Mesendoderm (in vitro differentiated cells): Measurements from ENCODE around the gene JAZF1.

ENCODE experiments used
- DNase-seq: peaks from one replicate; pipeline ENCODE4 v3.0.0; 2013
- H2AK5ac ChIP-seq: 2 replicates; pipeline ENCODE4 v1.6.1; 2013; ENCODE audit warnings: low read length, inconsistent platforms
- H2BK120ac ChIP-seq: 2 replicates; pipeline ENCODE4 v1.6.1; 2013; ENCODE audit warnings: low read depth, mild to moderate bottlenecking, low read length, moderate library complexity, mixed read lengths
- H2BK15ac ChIP-seq: replicated peaks from 2 replicates; pipeline ENCODE4 v1.6.1; 2013; ENCODE audit warnings: low read depth, mild to moderate bottlenecking, moderate library complexity
- H2BK5ac ChIP-seq: 2 replicates; pipeline ENCODE4 v1.6.1; 2013; ENCODE audit warnings: low read length, inconsistent platforms
- H3K18ac ChIP-seq: 2 replicates; pipeline ENCODE4 v1.6.1; 2013; ENCODE audit warnings: mild to moderate bottlenecking, low read length, mixed read lengths
- H3K23ac ChIP-seq: one replicate; pipeline ENCODE4 v1.6.1; 2013; ENCODE audit warnings: low read length
- H3K27ac ChIP-seq: 2 replicates; pipeline ENCODE4 v1.5.1; 2013; ENCODE audit warnings: low read depth, mild to moderate bottlenecking, inconsistent platforms, low read length, moderate library complexity
- H3K27me3 ChIP-seq: 2 replicates; pipeline ENCODE4 v1.6.1; 2013; ENCODE audit warnings: low read length, control low read depth, mild to moderate bottlenecking, inconsistent platforms; ENCODE audit not compliant: insufficient read depth, poor library complexity
- H3K36me3 ChIP-seq: 2 replicates; pipeline ENCODE4 v1.6.1; 2013; ENCODE audit warnings: low read length, inconsistent platforms; ENCODE audit not compliant: control insufficient read depth, insufficient read depth
- H3K4ac ChIP-seq: one replicate; pipeline ENCODE4 v1.6.1; 2013; ENCODE audit warnings: low read depth, mild to moderate bottlenecking, low read length, moderate library complexity
- H3K4me1 ChIP-seq: 2 replicates; pipeline ENCODE4 v1.6.1; 2013; ENCODE audit warnings: low read depth, low read length, inconsistent platforms; ENCODE audit not compliant: control insufficient read depth
- H3K4me2 ChIP-seq: 2 replicates; pipeline ENCODE4 v1.6.1; 2013; ENCODE audit warnings: low read length
- H3K4me3 ChIP-seq: 2 replicates; pipeline ENCODE4 v1.5.1; 2013; ENCODE audit warnings: mild to moderate bottlenecking, low read length
- H3K56ac ChIP-seq: one replicate; pipeline ENCODE4 v1.6.1; 2013; ENCODE audit warnings: low read length
- H3K79me1 ChIP-seq: 2 replicates; pipeline ENCODE4 v1.6.1; 2013; ENCODE audit warnings: low read length, inconsistent platforms
- H3K79me2 ChIP-seq: 2 replicates; pipeline ENCODE4 v1.6.1; 2013; ENCODE audit warnings: mild to moderate bottlenecking, low read length; ENCODE audit not compliant: control insufficient read depth, insufficient read depth
- H3K9ac ChIP-seq: 2 replicates; pipeline ENCODE4 v1.6.1; 2013; ENCODE audit warnings: low read length, inconsistent platforms
- H4K5ac ChIP-seq: one replicate; pipeline ENCODE4 v1.6.1; 2013; ENCODE audit warnings: low read length
- H4K8ac ChIP-seq: one replicate; pipeline ENCODE4 v1.6.1; 2013; ENCODE audit warnings: low read depth, mild to moderate bottlenecking, control low read depth, low read length, moderate library complexity
- WGBS: extraction: QIAGEN DNeasy Blood & Tissue Kit; methylation state at CpG from one replicate; pipeline ENCODE4 v1.1.7; 2013; ENCODE audit warnings: low lambda C conversion rate, missing lambda C conversion rate; ENCODE audit not compliant: insufficient coverage; ENCODE audit errors: extremely low coverage; 5-methylcytosine and 5-hydroxymethylcytosine counted together

JAZF1 gene

GRCh38 chr7:27918503-27918902 lies 262.1 kb downstream of the JAZF1 start:
- no peaks in the 10 kb centered on the region for H3K79me2 ChIP-seq
- no peaks in the 10 kb centered on the region for H3K36me3 ChIP-seq
- no peak overlapping the region for H3K27ac ChIP-seq
- no peak overlapping the region for H2BK5ac ChIP-seq
- no peak overlapping the region for H2AK5ac ChIP-seq
- H3K27me3 ChIP-seq, result no peaks in the 10 kb centered on the region
- no peak overlapping the region for H2BK120ac ChIP-seq
- no peak overlapping the region for H3K4me2 ChIP-seq
- no peak overlapping the region for H3K4me3 ChIP-seq
- WGBS, result no CpG with 5 or more reads among the region's 1 CpG
- DNase-seq, result no peak
- H3K4ac ChIP-seq, result no peak overlapping the region
- H4K5ac ChIP-seq, result no peak overlapping the region
- H2BK15ac ChIP-seq, result no peak overlapping the region
- no peak overlapping the region for H3K56ac ChIP-seq
- H3K9ac ChIP-seq, result no peak overlapping the region
- peaks cover 3% of the 10 kb centered on the region for H3K4me1 ChIP-seq
- no peak overlapping the region for H3K18ac ChIP-seq
- H3K79me1 ChIP-seq, result no peaks in the 10 kb centered on the region
- no peak overlapping the region for H4K8ac ChIP-seq
- no peak overlapping the region for H3K23ac ChIP-seq

- no peak overlapping the region for H4K8ac ChIP-seq
- no peaks in the 10 kb centered on the region for H3K79me2 ChIP-seq
- no peak overlapping the region for H3K27ac ChIP-seq
- H3K23ac ChIP-seq, result no peak overlapping the region
- DNase-seq, result no peak
- H4K5ac ChIP-seq, result no peak overlapping the region
- H2BK5ac ChIP-seq, result no peak overlapping the region
- H3K4ac ChIP-seq, result no peak overlapping the region
- no peaks in the 10 kb centered on the region for H3K36me3 ChIP-seq
- no CpG with 5 or more reads among the region's 5 CpGs for WGBS
- H3K27me3 ChIP-seq, result no peaks in the 10 kb centered on the region
- no peak overlapping the region for H3K4me3 ChIP-seq
- H3K79me1 ChIP-seq, result no peaks in the 10 kb centered on the region
- no peak overlapping the region for H2AK5ac ChIP-seq
- H2BK15ac ChIP-seq, result no peak overlapping the region
- H3K9ac ChIP-seq, result no peak overlapping the region
- H2BK120ac ChIP-seq, result no peak overlapping the region
- H3K18ac ChIP-seq, result no peak overlapping the region
- no peak overlapping the region for H3K56ac ChIP-seq
- no peaks in the 10 kb centered on the region for H3K4me1 ChIP-seq
- H3K4me2 ChIP-seq, result no peak overlapping the region
Measured at GRCh38 chr7:27917774-27918314, 262.8 kb downstream of the JAZF1 start.

GRCh38 chr7:27917119-27917518 lies 263.5 kb downstream of the JAZF1 start:
- Histone ChIP-seq H2BK5ac (no peak overlapping the region), H4K5ac (no peak overlapping the region), H3K36me3 (no peaks in the 10 kb centered on the region), H3K27me3 (no peaks in the 10 kb centered on the region), H3K4me3 (no peak overlapping the region), H2BK120ac (no peak overlapping the region), H4K8ac (no peak overlapping the region), H3K4me2 (no peak overlapping the region), H2AK5ac (no peak overlapping the region), H3K27ac (no peak overlapping the region), H3K79me1 (no peaks in the 10 kb centered on the region), H3K23ac (no peak overlapping the region), H3K9ac (no peak overlapping the region), H2BK15ac (no peak overlapping the region), H3K4ac (no peak overlapping the region), H3K18ac (no peak overlapping the region), H3K4me1 (no peaks in the 10 kb centered on the region), H3K79me2 (no peaks in the 10 kb centered on the region), H3K56ac (no peak overlapping the region)
- WGBS, result no CpG with 5 or more reads among the region's 2 CpGs
- no peak for DNase-seq

DNA sequence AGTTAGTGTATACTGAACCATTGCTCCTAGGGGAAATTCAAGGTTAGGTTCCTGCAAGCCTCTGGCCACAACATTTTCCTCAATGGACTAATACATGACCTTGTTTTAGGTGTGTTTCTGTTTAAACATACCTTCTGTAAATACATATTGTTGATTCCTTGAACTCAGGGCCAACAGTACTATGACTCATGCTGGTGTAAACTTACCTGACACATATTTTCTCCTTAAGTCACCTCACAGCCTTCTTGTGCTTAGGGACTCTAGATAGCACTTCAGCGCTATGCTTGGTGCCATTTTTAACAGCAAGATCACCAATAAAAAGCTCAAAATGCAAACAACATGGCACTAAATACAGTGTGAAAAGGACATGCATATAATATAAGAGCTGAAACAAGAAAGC lies 264.2 kb downstream of the JAZF1 start:
- H3K4ac ChIP-seq, result no peak overlapping the region
- WGBS, result no CpG with 5 or more reads among the region's 1 CpG
- H2BK5ac ChIP-seq, result no peak overlapping the region
- no peak overlapping the region for H2BK15ac ChIP-seq
- no peak overlapping the region for H4K8ac ChIP-seq
- no peak for DNase-seq
- H3K36me3 ChIP-seq, result no peaks in the 10 kb centered on the region
- no peak overlapping the region for H3K18ac ChIP-seq
- H3K4me3 ChIP-seq, result no peak overlapping the region
- H3K4me1 ChIP-seq, result no peaks in the 10 kb centered on the region
- H3K23ac ChIP-seq, result no peak overlapping the region
- H3K79me2 ChIP-seq, result no peaks in the 10 kb centered on the region
- no peaks in the 10 kb centered on the region for H3K79me1 ChIP-seq
- no peaks in the 10 kb centered on the region for H3K27me3 ChIP-seq
- H2BK120ac ChIP-seq, result no peak overlapping the region
- no peak overlapping the region for H3K9ac ChIP-seq
- H3K56ac ChIP-seq, result no peak overlapping the region
- no peak overlapping the region for H3K4me2 ChIP-seq
- H3K27ac ChIP-seq, result no peak overlapping the region
- H2AK5ac ChIP-seq, result no peak overlapping the region
- no peak overlapping the region for H4K5ac ChIP-seq

DNA sequence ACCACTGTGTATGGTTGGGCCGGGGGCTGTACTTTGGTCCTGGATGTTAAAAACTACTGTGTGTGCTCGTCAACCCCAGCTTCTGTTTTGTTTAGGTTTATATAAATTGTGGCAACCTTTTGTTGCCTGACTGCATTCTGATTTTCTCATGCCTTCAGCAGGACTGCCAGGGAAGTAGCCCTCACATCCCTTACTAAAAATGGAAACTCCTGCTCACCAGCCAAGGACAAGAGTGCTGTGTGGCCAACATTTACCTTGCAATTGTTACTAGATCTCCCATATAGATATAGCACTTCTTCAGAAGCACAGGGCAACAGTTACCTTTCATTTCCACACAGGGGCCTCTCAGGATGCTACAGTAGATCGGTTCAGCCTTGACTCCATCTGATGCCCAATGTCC lies 266.2 kb downstream of the JAZF1 start:
- H4K8ac ChIP-seq, result no peak overlapping the region
- no peaks in the 10 kb centered on the region for H3K27me3 ChIP-seq
- no peak overlapping the region for H3K23ac ChIP-seq
- H2BK120ac ChIP-seq, result no peak overlapping the region
- no peak overlapping the region for H3K27ac ChIP-seq
- no peak overlapping the region for H4K5ac ChIP-seq
- no peak overlapping the region for H2BK5ac ChIP-seq
- no peak overlapping the region for H3K9ac ChIP-seq
- no peak overlapping the region for H3K4ac ChIP-seq
- H3K56ac ChIP-seq, result no peak overlapping the region
- H2BK15ac ChIP-seq, result no peak overlapping the region
- no peak overlapping the region for H3K18ac ChIP-seq
- H3K4me3 ChIP-seq, result no peak overlapping the region
- WGBS, result no CpG with 5 or more reads among the region's 3 CpGs
- H3K4me2 ChIP-seq, result no peak overlapping the region
- no peaks in the 10 kb centered on the region for H3K79me2 ChIP-seq
- no peaks in the 10 kb centered on the region for H3K36me3 ChIP-seq
- H2AK5ac ChIP-seq, result no peak overlapping the region
- DNase-seq, result no peak
- peaks cover 3% of the 10 kb centered on the region for H3K4me1 ChIP-seq
- H3K79me1 ChIP-seq, result no peaks in the 10 kb centered on the region

- no peak overlapping the region for H2BK5ac ChIP-seq
- H3K27ac ChIP-seq, result no peak overlapping the region
- H2BK120ac ChIP-seq, result no peak overlapping the region
- H3K18ac ChIP-seq, result no peak overlapping the region
- no peak overlapping the region for H4K5ac ChIP-seq
- H2AK5ac ChIP-seq, result no peak overlapping the region
- no peaks in the 10 kb centered on the region for H3K79me2 ChIP-seq
- no peak overlapping the region for H4K8ac ChIP-seq
- H3K23ac ChIP-seq, result no peak overlapping the region
- no peaks in the 10 kb centered on the region for H3K36me3 ChIP-seq
- no peak overlapping the region for H3K9ac ChIP-seq
- no peak for DNase-seq
- no peak overlapping the region for H3K4ac ChIP-seq
- H3K4me3 ChIP-seq, result no peak overlapping the region
- no peaks in the 10 kb centered on the region for H3K27me3 ChIP-seq
- no peaks in the 10 kb centered on the region for H3K79me1 ChIP-seq
- no peak overlapping the region for H3K4me2 ChIP-seq
- no peak overlapping the region for H2BK15ac ChIP-seq
- no peak overlapping the region for H3K56ac ChIP-seq
- peaks cover 3% of the 10 kb centered on the region for H3K4me1 ChIP-seq
- WGBS, result no CpG with 5 or more reads among the region's 7 CpGs
Measured at GRCh38 chr7:27912751-27913150, 267.8 kb downstream of the JAZF1 start.
